Measurements from ENCODE around the gene GMIP.

GRCh38 chr19:19632661-19633060 is 10.8 kb downstream of the GMIP start:
- TF ChIP-seq TAF1 (conservative IDR thresholded peaks at IDR 0.05) = no peak
- TF ChIP-seq, protein P1, sequence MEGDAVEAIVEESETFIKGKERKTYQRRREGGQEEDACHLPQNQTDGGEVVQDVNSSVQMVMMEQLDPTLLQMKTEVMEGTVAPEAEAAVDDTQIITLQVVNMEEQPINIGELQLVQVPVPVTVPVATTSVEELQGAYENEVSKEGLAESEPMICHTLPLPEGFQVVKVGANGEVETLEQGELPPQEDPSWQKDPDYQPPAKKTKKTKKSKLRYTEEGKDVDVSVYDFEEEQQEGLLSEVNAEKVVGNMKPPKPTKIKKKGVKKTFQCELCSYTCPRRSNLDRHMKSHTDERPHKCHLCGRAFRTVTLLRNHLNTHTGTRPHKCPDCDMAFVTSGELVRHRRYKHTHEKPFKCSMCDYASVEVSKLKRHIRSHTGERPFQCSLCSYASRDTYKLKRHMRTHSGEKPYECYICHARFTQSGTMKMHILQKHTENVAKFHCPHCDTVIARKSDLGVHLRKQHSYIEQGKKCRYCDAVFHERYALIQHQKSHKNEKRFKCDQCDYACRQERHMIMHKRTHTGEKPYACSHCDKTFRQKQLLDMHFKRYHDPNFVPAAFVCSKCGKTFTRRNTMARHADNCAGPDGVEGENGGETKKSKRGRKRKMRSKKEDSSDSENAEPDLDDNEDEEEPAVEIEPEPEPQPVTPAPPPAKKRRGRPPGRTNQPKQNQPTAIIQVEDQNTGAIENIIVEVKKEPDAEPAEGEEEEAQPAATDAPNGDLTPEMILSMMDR (IDR thresholded peaks at IDR 0.05; ENCODE audit: low read depth, low read length, missing input control) = no peak

Measured in liver (tissue), 3 donors.